GM21576 (cell line): ENCODE data around the gene SCN4B.

Source experiments
- ATAC-seq: cut with Tn5 transposase; IDR thresholded peaks from one replicate; pipeline ENCODE4 v1.9.1; 2021; ENCODE audit warnings: mild to moderate bottlenecking, moderate library complexity; ENCODE audit not compliant: unreplicated experiment

SCN4B gene

DNA sequence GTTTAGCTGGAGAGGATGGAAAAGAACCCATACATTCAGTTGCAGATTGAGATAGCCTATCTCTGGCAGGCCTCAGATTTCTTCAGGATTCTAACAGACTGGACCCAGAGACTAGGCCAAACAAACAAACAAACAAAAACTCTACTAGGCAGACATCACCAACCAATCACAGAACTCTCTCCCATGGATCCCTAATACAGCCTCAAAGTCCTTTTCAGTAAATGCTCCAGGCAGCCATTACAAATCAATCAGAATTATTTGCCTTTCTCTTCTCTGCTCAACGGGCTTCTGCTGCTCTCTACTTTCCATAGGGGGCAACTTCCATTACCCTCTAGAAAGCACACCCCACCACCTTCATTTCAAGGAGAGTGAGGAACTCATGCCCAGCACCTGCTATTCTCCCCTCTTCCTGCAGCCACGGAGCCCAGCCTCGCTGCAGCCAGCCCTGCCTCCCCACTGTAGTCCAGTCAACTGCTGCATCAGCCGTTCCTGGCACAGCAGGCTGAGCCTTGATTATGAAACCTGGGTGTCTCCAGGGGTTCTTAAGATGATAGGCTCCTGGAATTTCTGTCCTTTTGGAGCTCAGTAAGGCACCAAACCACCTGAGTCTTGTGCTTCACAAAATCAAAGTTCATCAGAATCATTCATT, 46.8 kb downstream of the SCN4B start:
- ATAC-seq, result no peak

GRCh38 chr11:118104491-118104890, 48.1 kb downstream of the SCN4B start:
- no peak for ATAC-seq

DNA sequence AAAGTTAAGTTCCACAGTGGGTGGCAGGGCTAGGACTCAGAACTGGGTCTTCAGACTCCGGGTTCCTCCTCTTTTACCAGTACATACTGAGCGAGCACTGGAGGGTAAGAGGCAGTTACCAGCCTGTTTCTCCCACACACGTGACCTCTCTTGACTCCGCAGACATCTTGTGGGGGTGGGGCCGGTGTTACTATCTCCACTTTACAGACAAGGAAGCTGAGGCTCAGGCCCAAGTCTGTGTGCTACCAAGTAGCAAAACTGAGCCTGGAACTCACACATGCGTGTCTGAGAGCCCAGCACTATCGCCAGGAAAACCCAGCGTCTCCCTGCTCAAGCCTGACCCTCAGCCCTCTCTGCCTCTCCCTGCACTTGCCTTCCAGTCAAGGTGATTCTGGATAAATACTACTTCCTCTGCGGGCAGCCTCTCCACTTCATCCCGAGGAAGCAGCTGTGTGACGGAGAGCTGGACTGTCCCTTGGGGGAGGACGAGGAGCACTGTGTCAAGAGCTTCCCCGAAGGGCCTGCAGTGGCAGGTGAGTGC, 49.8 kb downstream of the SCN4B start:
- ATAC-seq, result no peak

- ATAC-seq, result no peak
Observed at GRCh38 chr11:118100691-118101232, 51.9 kb downstream of the SCN4B start.

- no peak for ATAC-seq
Observed at GRCh38 chr11:118099838-118100556, 52.6 kb downstream of the SCN4B start.

DNA sequence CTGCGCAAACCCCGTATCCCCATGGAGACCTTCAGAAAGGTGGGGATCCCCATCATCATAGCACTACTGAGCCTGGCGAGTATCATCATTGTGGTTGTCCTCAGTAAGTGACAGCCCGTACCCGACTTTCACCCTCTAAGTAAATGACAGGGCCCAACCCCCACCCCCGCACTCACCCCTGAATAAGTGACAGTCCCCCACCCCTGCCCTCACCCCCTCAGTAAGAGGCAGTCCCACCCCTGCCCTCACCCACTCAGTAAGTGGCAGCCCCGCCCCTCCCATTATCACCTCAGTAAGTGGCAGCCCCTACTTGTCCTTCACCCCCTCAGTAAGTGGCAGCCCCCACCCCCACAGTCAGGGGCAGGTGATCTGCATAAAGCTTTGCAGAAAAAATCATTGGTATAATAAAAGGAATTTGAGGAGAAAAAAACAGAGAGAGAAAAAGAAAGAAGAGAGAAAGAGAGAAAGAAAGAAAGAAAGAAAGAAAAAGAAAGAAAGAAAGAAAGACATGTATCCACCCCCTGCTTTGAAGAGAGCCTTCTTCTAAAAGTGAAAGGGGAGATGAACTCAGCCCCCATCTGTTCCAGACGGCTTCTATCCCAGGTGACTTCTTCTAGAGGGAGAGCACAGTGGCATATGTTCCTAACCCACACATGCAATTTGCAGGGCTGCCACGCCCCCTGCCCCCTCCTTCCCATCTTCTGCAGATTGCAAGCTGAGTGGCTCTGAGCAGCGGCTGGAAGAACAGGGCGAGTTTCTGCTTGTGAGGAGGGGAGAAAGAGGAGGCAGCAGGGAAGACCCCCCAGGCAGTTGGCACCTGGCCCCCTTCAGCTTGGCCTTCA, 53.4 kb downstream of the SCN4B start:
- ATAC-seq, result no peak

DNA sequence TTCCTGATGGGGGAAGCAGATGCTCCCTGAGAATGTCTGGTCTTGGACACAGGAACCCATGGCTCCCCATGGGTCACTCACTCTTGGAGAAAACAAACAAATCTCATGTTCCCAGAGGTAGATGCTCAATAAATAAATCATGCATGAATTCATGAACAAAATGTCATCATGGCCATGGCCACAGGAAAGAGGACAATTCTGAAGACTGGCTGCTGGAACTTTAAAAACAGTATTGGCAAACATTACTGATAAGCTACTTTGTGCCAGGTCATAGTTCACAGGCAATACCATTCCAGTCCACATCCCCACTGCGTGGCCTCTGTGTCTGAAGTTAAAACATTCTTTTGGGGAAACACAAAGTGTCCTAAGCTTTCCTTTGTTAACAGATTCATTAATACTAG, 56.7 kb downstream of the SCN4B start:
- ATAC-seq, result no peak

- ATAC-seq, result no peak
Observed at GRCh38 chr11:118095493-118095892, 57.1 kb downstream of the SCN4B start.

DNA sequence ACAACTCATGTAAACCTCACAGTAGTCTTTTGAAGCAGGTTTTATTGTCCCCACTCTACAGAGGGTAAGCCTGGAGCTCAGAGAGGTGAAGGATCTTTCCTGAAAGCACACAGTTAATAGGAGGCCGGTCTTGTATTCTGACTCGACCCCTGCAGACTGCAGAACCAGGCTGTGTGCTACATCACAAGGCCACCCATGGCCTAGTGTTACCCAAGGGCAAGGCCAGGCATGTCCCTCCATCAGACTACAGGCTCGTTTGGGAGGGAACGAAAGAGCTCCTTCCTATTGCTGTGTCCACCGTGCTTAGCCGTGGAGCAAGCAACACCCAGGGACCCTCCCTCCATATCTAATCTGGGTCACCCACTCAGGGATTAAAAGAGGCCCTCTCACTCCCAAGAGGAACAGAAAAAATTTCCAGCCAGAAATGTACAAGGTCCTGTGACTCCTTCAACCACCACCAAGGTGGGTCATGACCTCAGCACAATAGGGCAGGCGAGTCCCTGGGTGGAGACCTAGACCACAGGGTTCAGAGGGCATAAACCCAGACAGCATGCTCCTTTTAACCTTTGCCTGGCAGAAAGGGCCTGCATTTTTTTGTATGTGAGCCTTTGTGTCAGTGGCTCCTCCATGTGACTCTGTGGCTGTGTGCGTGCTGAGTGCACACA, 59.6 kb downstream of the SCN4B start:
- ATAC-seq, result no peak

DNA sequence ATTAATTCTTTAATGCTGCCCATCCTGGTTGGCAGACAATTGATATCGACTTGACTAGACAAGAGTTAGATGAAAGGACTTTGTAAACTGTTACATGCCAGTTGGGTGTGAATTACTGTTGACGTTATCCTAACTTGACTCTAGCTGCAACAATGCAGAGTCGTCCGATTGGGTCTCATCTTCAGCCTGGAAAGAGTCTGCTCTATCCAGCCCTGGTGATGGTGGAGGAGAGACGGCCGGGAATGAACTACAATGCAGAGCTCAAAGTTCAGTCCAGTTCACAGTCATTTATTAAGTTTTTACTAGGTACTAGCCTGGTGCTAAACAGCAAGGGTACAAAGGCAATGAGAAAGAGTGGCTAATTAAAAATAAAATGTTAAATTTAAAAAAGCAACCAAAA, 60.9 kb downstream of the SCN4B start:
- no peak for ATAC-seq

DNA sequence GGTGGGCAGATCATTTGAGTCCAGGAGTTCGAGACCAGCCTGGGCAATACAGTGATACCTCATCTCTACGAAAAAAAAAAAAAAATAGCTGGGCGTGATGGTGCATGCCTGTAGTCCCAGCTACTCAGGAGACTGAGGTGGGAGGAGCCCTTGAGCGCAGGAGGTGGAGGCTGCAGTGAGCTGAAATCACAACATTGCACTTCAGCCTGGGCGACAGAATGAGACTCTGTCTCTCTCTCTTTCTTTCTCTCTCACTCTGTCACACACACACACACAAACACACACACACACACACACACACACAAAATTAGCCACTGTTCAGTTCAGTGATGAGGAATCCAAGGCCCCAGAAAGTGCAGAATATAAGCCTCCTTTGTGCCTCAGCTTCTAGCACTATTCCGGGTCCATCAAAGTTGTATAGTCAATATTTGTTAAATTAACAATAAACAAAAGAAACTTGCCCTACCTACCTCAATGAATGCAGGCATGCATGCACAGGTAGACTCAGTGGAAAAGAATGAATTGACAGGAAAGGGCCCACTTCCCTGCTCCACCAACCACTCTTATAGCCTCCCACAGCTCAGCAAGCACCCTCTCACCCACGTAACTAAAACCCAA, 62.0 kb downstream of the SCN4B start:
- no peak for ATAC-seq

GRCh38 chr11:118088531-118088930, 64.1 kb downstream of the SCN4B start:
- ATAC-seq, result no peak

DNA sequence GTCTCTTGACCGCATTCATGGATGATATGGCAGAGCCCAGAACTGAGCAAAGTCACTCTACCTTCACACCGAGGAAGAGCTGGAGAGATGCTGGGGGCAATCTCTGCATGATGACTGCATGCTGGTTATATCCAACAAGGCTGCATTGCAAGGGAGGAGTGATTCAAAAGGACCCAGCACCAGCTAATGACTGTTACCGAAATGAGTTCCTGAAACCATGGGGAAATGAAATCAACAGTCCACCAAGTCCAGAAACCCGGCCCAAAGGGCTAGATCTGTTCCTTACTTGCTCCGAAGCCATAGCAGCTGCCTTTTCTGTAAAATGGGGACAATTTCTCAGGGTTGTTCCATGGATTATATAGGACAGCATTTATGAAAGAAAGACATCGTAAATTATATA, 64.7 kb downstream of the SCN4B start:
- ATAC-seq, result no peak

GRCh38 chr11:118086913-118087768, 65.5 kb downstream of the SCN4B start, which contains the start of gene SMIM35:
SMIM35 (minus strand) TSS chr11:118086963; CDS start chr11:118086757, 206 bp downstream.
- no peak for ATAC-seq

DNA sequence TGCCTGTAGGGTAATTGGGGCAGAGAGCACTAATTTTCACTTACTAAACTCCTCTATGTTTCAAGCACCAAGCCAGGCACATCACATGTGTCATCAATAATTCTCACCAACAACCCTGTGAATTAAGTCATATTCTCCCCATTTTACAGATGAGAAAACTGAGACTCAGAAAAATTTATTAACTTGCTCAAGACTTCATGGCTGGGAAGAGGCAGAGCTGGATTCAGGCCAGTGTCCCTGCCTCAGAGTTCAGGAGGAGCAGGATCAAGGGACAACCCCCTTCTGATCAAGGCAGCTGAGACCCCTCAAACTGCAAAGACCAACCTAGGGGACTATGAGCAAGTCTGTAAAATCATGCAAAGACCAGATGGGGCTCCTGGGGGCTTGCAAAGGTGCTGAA, 68.0 kb downstream of the SCN4B start:
- ATAC-seq, result no peak

GRCh38 chr11:118084247-118084646, 68.4 kb downstream of the SCN4B start:
- no peak for ATAC-seq
